Posterior cingulate gyrus (tissue), 11 donors: Measurements from ENCODE around the gene MYO1D.
"Not testable (repeated sequence)": the region's sequence is repeated elsewhere in the genome, so short reads cannot be mapped to it uniquely, and the experiment has no call there.

Experiments
- DNase-seq, 10 donors: peaks; one replicate each; pipeline versions ENCODE4 v3.0.0 to v3.0.0-alpha.2; 2020 to 2021; ENCODE audit warnings: mixed read lengths in 3 of 10
- intact Hi-C: fragments of 100-400 bp; cut with DNase I; formaldehyde crosslinking; loops from one replicate; pipeline ENCODE4 v1.15.1; 2023

MYO1D gene

GRCh38 chr17:32464374-32464773 lies 412.6 kb downstream of the MYO1D start:
- DNase-seq: no peak
- intact Hi-C loops: no loop called here

GRCh38 chr17:32463304-32463703 lies 413.6 kb downstream of the MYO1D start:
- intact Hi-C loops: no loop called here
- DNase-seq: no peak

GRCh38 chr17:32461853-32462617 lies 414.9 kb downstream of the MYO1D start:
- DNase-seq: peak in 4 of 10 donors; percentile 30 to 61 (median 36)
- intact Hi-C loops: no loop called here

- intact Hi-C loops: no loop called here
- DNase-seq: no peak
Observed at GRCh38 chr17:32461498-32461852, 415.4 kb downstream of the MYO1D start.

- intact Hi-C loops: no loop called here
- DNase-seq: no peak
Observed at GRCh38 chr17:32460054-32460453, 416.9 kb downstream of the MYO1D start.

- DNase-seq: no peak
- intact Hi-C loops: no loop called here
Observed at GRCh38 chr17:32458371-32458770, 418.6 kb downstream of the MYO1D start.

GRCh38 chr17:32453370-32453769 lies 423.6 kb downstream of the MYO1D start:
- DNase-seq: no peak
- intact Hi-C loops: no loop called here

- no peak for DNase-seq
- intact Hi-C loops: no loop called here
Observed at GRCh38 chr17:32452281-32452680, 424.6 kb downstream of the MYO1D start.

GRCh38 chr17:32451879-32452278 lies 425.0 kb downstream of the MYO1D start:
- intact Hi-C loops: no loop called here
- DNase-seq: no peak

GRCh38 chr17:32450379-32450778 lies 426.5 kb downstream of the MYO1D start:
- intact Hi-C loops, DNase-seq: not testable (repeated sequence)

GRCh38 chr17:32449963-32450362 lies 427.0 kb downstream of the MYO1D start:
- intact Hi-C loops: no loop called here
- no peak for DNase-seq

- no peak for DNase-seq
- intact Hi-C loops: no loop called here
Observed at GRCh38 chr17:32446949-32447348, 430.0 kb downstream of the MYO1D start.

- no peak for DNase-seq
- intact Hi-C loops: no loop called here
Observed at GRCh38 chr17:32445971-32446370, 431.0 kb downstream of the MYO1D start.

- intact Hi-C loops: no loop called here
- no peak for DNase-seq
Observed at GRCh38 chr17:32445497-32445896, 431.4 kb downstream of the MYO1D start.

GRCh38 chr17:32445074-32445415 lies 431.9 kb downstream of the MYO1D start:
- intact Hi-C loops: no loop called here
- DNase-seq: peak in 1 of 10 donors; percentile 27

GRCh38 chr17:32444301-32445073 lies 432.4 kb downstream of the MYO1D start, which contains the start of gene PSMD11:
Gene PSMD11 (plus strand): TSS chr17:32444510. CDS start chr17:32444524, 14 bp downstream.
- peak; percentile 94 to 100 (median 98) for DNase-seq
- intact Hi-C loops: loop anchor here (5.0 kb wide), 1 partner anchor 102 kb away; the partner anchor contains the start of gene C17orf75

- intact Hi-C loops: loop anchor here (5.0 kb wide), 1 partner anchor 102 kb away; the partner anchor contains the start of gene C17orf75
- peak in 4 of 10 donors; percentile 9 to 85 (median 58) for DNase-seq
Observed at GRCh38 chr17:32443827-32444300, 433.1 kb downstream of the MYO1D start.
